GM19351 (cell line): ENCODE results near the gene LSP1.

Experiments
- ATAC-seq: cut with Tn5 transposase; IDR thresholded peaks from one replicate; pipeline ENCODE4 v1.9.1; 2021; ENCODE audit warnings: mild to moderate bottlenecking, moderate library complexity; ENCODE audit not compliant: unreplicated experiment

The LSP1 gene

DNA sequence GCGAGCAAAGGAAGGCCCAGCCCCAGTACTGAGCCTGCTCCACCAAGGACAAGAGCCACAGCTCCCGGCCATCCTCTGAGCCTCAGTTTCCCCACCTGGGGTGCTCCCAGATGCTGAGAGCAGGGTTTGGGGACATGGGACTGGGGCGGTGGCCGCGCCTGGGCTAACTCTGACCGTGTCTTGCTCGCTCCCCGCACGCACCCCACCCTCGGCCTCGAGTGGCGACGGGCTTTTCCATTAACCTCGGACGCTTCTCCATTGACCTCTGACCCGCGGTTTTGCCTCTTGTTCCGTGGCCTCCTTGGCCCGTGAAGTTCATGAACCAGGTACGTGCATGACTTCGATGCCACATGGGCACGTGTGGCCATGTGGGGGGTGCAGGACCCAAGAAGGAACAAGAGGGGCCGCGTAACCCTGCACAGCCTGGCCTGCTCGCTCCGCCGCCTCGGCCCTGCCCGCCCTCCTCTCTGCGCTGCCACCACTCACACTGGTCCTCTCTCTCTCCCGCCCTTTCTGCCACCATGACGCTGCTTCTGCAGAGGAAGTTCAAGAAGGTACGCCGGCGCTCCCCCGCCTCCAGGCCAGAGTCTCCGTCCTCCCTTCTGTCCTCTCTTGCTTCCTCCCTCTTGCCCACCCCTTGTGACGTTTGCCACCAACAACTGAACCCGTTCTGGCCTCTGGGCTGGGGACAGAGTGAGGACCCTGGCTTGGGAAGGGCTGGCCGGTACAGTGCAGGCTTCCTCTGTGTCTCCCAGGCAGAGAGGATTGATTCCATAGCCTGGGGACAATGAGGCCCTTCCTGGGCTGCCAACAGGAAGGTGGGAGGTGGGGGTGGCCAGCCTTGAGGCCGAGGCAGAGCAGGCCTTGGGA is 73.5 kb downstream of the LSP1 start:
- no peak for ATAC-seq

- ATAC-seq: no peak
Observed at GRCh38 chr11:1927026-1927847, 74.4 kb downstream of the LSP1 start.

DNA sequence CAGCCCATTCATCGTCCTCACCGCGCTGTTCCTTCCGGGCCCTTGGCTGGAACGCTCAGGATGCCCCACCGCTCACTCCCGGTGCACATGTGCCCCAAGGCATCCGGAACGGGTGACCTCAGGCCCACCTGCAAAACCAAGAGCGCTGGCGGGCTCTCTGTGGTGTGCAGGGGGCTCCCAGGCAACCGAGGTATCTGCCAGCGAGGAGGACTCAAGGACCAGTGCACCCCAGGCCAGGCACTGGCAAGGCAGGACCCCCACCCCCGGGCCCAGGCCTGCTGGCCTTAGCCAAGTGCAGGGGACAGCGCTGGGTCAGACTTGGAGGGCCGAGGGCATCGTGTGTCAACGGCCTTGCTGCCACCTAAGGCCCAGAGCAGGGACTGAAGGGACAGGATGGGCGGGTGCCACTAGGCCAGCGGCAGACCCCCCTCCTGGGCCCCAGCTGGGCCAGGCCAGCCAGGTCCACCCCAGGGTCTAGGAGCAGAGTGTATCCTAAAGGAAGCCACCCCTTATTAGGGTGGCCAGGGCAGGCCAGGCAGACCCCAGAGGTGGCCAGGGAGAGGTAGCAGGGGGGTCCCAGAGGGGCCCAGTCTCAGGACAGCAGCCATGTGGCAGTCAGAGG is 75.1 kb downstream of the LSP1 start:
- no peak for ATAC-seq

GRCh38 chr11:1928470-1928890 is 75.6 kb downstream of the LSP1 start:
- no peak for ATAC-seq

DNA sequence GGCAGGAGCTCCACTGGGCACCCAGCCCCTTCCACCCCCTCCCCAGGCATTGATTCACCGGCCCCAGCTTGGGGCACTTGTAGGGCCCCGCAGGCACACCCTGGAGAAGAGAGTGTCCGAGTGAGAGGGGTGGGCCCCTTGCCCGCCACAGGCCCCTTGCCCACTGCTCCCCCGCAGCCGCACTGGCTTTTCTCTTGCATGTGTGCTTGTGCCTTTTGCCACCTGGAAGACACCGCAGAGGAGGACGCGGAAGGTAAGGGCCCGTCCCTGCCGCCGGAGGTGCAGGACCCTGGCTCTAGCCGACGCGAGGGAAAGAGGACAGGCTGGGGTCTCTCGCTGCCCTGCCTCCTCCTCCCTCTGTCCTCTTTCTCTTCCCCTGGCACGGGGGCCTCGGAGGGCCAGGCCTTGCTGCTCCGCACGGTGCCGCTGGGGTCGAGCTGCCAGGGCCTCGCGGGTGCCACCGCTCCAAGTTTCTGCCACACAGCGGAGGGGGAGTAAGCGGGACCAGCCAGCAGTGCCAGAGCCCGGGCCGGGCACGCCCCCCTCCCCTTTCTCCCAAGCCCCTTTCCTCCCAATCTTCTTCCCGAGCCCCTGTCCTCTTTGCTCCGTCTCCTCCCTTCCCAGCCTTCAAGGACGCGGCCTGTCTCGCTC is 76.1 kb downstream of the LSP1 start:
- ATAC-seq: no peak

- ATAC-seq: no peak
Observed at GRCh38 chr11:1929621-1930461, 77.0 kb downstream of the LSP1 start.

GRCh38 chr11:1930462-1930830 is 77.6 kb downstream of the LSP1 start:
- no peak for ATAC-seq

- ATAC-seq: no peak
Observed at GRCh38 chr11:1931341-1932104, 78.6 kb downstream of the LSP1 start.

GRCh38 chr11:1932105-1932480 is 79.2 kb downstream of the LSP1 start:
- no peak for ATAC-seq

GRCh38 chr11:1932681-1933080 is 79.8 kb downstream of the LSP1 start:
- ATAC-seq: no peak

GRCh38 chr11:1933416-1934334 is 80.8 kb downstream of the LSP1 start:
- no peak for ATAC-seq

DNA sequence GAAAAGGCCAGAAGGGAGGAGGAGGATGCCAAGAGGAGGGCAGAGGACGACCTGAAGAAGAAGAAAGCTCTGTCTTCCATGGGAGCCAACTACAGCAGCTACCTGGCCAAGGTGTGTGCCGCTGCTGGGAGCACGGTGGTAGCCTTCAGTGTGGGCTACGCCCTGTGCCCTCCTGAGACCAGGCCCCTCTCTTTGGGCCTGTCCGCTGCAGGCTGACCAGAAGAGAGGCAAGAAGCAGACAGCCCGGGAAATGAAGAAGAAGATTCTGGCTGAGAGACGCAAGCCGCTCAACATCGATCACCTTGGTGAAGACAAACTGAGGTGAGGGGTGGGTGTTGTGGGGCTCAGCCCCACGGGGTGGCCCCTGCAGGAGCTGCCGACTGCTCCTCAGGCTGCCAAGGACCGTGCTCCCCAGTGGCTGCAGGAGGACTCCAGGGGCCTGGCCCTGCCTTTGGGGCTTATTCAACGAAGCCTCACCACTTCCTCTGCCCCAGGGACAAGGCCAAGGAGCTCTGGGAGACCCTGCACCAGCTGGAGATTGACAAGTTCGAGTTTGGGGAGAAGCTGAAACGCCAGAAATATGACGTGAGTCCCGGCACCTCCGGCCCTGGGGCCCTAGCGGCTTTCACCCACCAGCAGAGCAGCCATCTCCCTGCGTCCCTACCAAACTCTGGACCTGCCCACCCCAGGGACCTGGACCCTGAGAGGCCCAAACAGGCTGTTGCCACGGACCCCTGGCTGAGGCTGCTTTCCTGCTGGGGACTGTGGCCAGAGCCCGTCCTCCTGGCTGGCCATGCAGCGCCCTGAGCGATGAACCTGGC is 81.7 kb downstream of the LSP1 start:
- no peak for ATAC-seq

DNA sequence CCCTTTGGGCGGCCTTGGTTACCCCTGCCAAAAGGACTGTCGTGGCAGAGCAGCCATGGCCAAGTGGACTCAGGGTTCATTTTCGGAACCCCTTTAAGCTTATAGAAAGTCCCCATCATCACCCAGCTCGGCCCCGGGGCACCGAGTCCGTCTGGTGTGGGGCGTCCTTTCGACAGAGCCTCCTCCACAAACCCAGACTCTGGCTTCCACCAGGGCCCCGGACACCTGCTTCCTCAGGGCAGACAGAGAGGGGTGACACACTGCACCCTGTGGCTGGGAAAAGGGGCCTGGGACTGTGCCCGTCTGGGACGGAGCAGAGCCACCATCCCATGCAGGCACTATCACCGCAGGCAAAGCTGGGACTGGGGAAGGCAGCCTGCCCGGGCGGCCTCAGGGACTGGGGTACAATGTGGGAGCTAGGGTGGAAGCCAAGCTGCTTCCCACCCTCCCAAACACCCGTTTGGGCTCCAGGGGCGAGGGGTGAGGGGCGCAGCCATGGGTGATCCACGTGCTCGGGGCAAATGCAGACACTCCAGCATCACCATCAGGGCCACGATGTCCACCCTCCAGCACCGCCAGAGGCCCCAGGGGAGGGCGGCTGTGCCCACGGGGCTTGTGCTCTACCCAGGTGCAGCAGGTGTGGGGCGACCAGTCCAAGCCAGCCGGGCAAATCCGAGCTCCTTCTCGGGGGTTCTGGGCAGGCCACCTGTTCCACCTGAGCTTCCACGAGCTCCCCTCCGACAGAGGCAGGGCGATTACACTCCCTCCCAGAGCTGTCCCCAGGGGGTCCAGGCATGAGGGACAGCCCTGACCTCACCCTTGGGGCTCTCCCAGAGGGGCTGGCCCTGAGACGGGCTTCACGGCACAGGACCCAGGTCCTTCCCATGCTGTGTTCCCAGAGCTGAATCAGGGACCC is 82.5 kb downstream of the LSP1 start:
- ATAC-seq: no peak

DNA sequence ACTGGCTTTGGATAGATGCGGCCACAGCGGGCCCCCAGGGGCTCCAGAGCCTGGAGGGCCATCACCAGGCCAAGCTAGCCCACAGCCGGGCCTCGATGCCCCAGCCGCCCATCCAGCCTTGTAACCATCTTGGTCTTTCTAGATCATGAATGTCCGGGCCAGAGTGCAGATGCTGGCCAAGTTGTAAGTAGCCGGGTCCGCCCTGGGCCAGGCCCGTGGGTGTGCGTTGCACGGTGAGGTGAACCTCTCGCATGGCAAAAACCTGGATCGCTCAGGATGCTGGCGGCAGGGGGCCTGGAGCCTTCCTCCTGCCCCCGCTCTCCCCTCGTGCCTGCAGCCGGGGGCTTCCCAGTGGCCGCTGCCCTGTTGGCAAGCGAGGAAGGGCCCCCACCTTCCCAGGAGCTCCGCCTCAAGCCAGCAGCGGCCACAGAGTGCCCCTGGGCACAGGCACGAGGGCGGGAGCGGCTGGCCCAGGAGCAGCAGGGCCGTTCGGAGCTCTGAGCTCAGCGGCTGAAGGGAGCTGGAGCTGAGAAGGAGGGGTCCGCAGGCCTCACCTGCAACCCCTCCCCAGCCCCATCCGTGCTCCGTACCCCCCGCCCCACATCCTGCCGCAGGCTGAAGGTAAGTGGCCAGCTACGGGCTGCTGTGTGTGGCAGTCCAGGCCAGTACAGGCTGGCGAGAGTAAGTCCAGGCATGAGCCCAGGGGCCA is 83.3 kb downstream of the LSP1 start:
- no peak for ATAC-seq

DNA sequence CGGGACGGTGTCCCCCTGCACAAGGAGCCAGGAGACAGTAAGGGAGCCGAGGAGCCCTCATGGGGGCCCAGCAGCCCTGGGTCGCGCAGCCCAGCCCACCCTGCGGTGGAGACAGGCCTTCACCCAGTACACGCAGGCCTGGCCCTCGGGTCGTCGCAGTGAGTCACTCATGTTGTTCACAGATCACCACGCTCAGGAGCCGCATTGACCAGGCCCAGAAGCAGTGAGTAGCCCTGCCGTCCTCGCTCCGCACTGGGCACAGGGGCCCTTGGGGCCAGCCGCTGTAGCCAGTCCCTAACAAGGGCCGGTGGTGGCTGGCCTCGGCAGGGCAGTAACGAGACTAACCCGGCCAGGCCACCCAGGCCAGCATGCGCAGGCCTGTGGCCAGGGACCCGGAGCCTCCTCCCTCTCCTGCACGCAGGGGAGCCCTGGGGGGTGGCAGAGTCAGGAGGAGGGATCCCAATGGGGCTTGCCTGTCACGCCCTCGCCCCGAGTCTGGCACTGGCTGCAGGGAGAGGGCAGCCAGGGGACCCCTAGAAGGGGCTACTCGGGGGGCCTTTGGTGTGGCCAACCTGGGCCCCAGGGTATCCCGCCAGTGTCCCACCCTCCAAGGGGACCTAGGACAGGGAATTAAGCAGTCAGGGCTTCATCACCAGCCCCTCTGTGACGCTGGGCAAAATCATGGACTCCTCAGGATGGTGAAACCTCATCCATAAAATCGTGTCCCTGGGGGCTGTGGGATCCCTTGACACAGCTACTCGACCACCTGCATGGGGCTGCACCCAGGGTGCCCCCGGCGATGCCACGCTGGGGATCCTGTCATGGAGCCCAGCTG is 84.1 kb downstream of the LSP1 start:
- no peak for ATAC-seq
